GM12892 (cell line): ENCODE results near the gene TRIM2.

Experiments used
- POLR2A ChIP-seq: IDR thresholded peaks from 2 replicates; pipeline ENCODE4 v1.6.1; 2011; ENCODE audit warnings: low read depth, low read length, control low read depth
- POLR2AphosphoS5 ChIP-seq: IDR thresholded peaks from 2 replicates; pipeline ENCODE4 v1.6.1; 2011; ENCODE audit warnings: low read depth, low read length, control low read depth
- TAF1 ChIP-seq: IDR thresholded peaks from 2 replicates; pipeline ENCODE4 v1.6.1; 2011; ENCODE audit warnings: low read depth, mild to moderate bottlenecking, control low read depth, low read length, borderline replicate concordance

GRCh38 chr4:153159728-153160221 is 44.5 kb upstream of the TRIM2 start:
- TF ChIP-seq POLR2AphosphoS5 (no peak), POLR2A (no peak), TAF1 (no peak)
